Esophagus (tissue), 2 donors: Measurements from ENCODE around the gene TCEA3. TPM values are rescaled to one million over a fixed set of nuclear protein-coding genes. Genes with fewer than 3 reads are reported as not detected.
A peak's percentile ranks its signal among the peaks of the same experiment; 100 is the strongest.
"Not testable (repeated sequence)": the region's sequence is repeated elsewhere in the genome, so short reads cannot be mapped to it uniquely, and the experiment has no call there.

Experiments
- H3K27ac ChIP-seq, 2 donors: one replicate each; pipeline ENCODE4 v1.5.1; 2013; ENCODE audit warnings: low read depth in 2 of 2, mild to moderate bottlenecking in 2 of 2, inconsistent platforms in 1 of 2, low read length in 1 of 2, moderate library complexity in 1 of 2
- H3K27me3 ChIP-seq, 2 donors: one replicate each; pipeline ENCODE4 v1.6.1; 2013; ENCODE audit warnings: low read length in 2 of 2, control low read depth in 1 of 2, mild to moderate bottlenecking in 1 of 2; ENCODE audit not compliant: insufficient read depth in 2 of 2, control insufficient read depth in 1 of 2
- H3K36me3 ChIP-seq, 2 donors: one replicate each; pipeline ENCODE4 v1.6.1; 2013; ENCODE audit warnings: low read length in 1 of 2; ENCODE audit not compliant: control insufficient read depth in 2 of 2, insufficient read depth in 2 of 2
- H3K4me1 ChIP-seq, 2 donors: one replicate each; pipeline ENCODE4 v1.6.1; 2013; ENCODE audit warnings: low read length in 1 of 2; ENCODE audit not compliant: control insufficient read depth in 2 of 2, insufficient read depth in 2 of 2
- H3K4me3 ChIP-seq, 2 donors: one replicate each; pipeline ENCODE4 v1.5.1; 2013; ENCODE audit warnings: low read length in 2 of 2, mild to moderate bottlenecking in 2 of 2, low read depth in 1 of 2, moderate library complexity in 1 of 2
- H3K9me3 ChIP-seq, 2 donors: one replicate each; pipeline ENCODE4 v1.6.1; 2013; ENCODE audit warnings: mild to moderate bottlenecking in 2 of 2, low read depth in 1 of 2, low read length in 1 of 2, moderate library complexity in 1 of 2; ENCODE audit not compliant: control insufficient read depth in 2 of 2, insufficient read depth in 1 of 2
- WGBS, 2 donors: extraction: QIAGEN DNeasy Blood & Tissue Kit; methylation state at CpG; one replicate each; pipeline ENCODE4 v1.1.7; 2013; 5-methylcytosine and 5-hydroxymethylcytosine counted together
- polyA plus RNA-seq, 2 donors: library from polyadenylated mRNA; stranded (reverse); fragments of 200-250 nt; gene quantifications; one replicate each; pipeline ENCODE4 v1.2.3, GENCODE V29; 2013
- donor health status: healthy with polysubstance abuse.
- donor health status: Bipolar disorder and iron deficiency.

The TCEA3 gene
- polyA plus RNA-seq, 2 donors, result 22.0 to 37.7 TPM

- no peak overlapping the region for H3K27ac ChIP-seq
- H3K9me3 ChIP-seq, result no peaks in the 10 kb centered on the region
- WGBS, 2 donors, result 78 to 79% methylated on average over 9 of the region's 9 CpGs
These were observed 34.7 kb downstream of the TCEA3 start for GRCh38 chr1:23389837-23390321.

GRCh38 chr1:23387494-23387893 lies 37.1 kb downstream of the TCEA3 start:
- Histone ChIP-seq H3K27ac (no peak overlapping the region), H3K4me3 (no peak overlapping the region), H3K9me3 (no peaks in the 10 kb centered on the region), H3K36me3 (peaks cover 0 to 3% of the 10 kb centered on the region in 2 donors), H3K27me3 (no peaks in the 10 kb centered on the region), H3K4me1 (peaks cover 0 to 17% of the 10 kb centered on the region in 2 donors)
- WGBS, 2 donors, result 81 to 84% methylated on average over 8 of the region's 8 CpGs

More at GRCh38 chr1:23389837-23390321, 34.7 kb downstream of the TCEA3 start:
- peaks cover 0 to 6% of the 10 kb centered on the region in 2 donors for H3K4me1 ChIP-seq
- H3K4me3 ChIP-seq, result no peak overlapping the region
- no peaks in the 10 kb centered on the region for H3K27me3 ChIP-seq
- H3K36me3 ChIP-seq, result peaks cover 0 to 3% of the 10 kb centered on the region in 2 donors

GRCh38 chr1:23385119-23385621 lies 39.4 kb downstream of the TCEA3 start:
- no peaks in the 10 kb centered on the region for H3K9me3 ChIP-seq
- 53 to 74% methylated on average over 14 of the region's 14 CpGs for WGBS, 2 donors
- peaks cover 0 to 14% of the 10 kb centered on the region in 2 donors for H3K4me1 ChIP-seq
- peaks cover 0 to 3% of the 10 kb centered on the region in 2 donors for H3K36me3 ChIP-seq
- no peak overlapping the region for H3K4me3 ChIP-seq
- H3K27ac ChIP-seq, result peak overlapping the region in 1 of 2 donors; percentile 26
- H3K27me3 ChIP-seq, result no peaks in the 10 kb centered on the region

GRCh38 chr1:23384312-23385058 lies 40.1 kb downstream of the TCEA3 start:
- H3K36me3 ChIP-seq, result peaks cover 0 to 3% of the 10 kb centered on the region in 2 donors
- H3K4me3 ChIP-seq, result no peak overlapping the region
- H3K4me1 ChIP-seq, result peaks cover 0 to 14% of the 10 kb centered on the region in 2 donors
- WGBS, 2 donors, result 73 to 78% methylated on average over 9 to 11 of the region's 11 CpGs
- no peaks in the 10 kb centered on the region for H3K27me3 ChIP-seq
- H3K27ac ChIP-seq, result peak overlapping the region in 1 of 2 donors; percentile 72
- no peaks in the 10 kb centered on the region for H3K9me3 ChIP-seq

GRCh38 chr1:23383577-23384311 lies 40.8 kb downstream of the TCEA3 start:
- peak overlapping the region; percentile 23 to 72 for H3K27ac ChIP-seq
- peaks cover 0 to 14% of the 10 kb centered on the region in 2 donors for H3K4me1 ChIP-seq
- H3K9me3 ChIP-seq, result no peaks in the 10 kb centered on the region
- 49 to 55% methylated on average over 8 of the region's 8 CpGs for WGBS, 2 donors
- H3K4me3 ChIP-seq, result no peak overlapping the region
- H3K36me3 ChIP-seq, result peaks cover 0 to 3% of the 10 kb centered on the region in 2 donors
- no peaks in the 10 kb centered on the region for H3K27me3 ChIP-seq

GRCh38 chr1:23381233-23381885 lies 43.2 kb downstream of the TCEA3 start:
- Histone ChIP-seq H3K27ac (no peak overlapping the region), H3K36me3 (peaks cover 0 to 3% of the 10 kb centered on the region in 2 donors), H3K27me3 (no peaks in the 10 kb centered on the region), H3K4me3 (no peak overlapping the region), H3K9me3 (no peaks in the 10 kb centered on the region), H3K4me1 (peaks cover 0 to 18% of the 10 kb centered on the region in 2 donors)
- 79 to 83% methylated on average over 5 of the region's 5 CpGs for WGBS, 2 donors

- H3K4me3 ChIP-seq, result no peak overlapping the region
- no peaks in the 10 kb centered on the region for H3K27me3 ChIP-seq
- 59 to 61% methylated on average over 5 of the region's 5 CpGs for WGBS, 2 donors
- H3K36me3 ChIP-seq, result peaks cover 0 to 3% of the 10 kb centered on the region in 2 donors
- H3K27ac ChIP-seq, result no peak overlapping the region
- no peaks in the 10 kb centered on the region for H3K9me3 ChIP-seq
- H3K4me1 ChIP-seq, result peaks cover 0 to 18% of the 10 kb centered on the region in 2 donors
These were observed 43.8 kb downstream of the TCEA3 start for GRCh38 chr1:23380719-23381118.

- H3K4me1 ChIP-seq, result peaks cover 0 to 18% of the 10 kb centered on the region in 2 donors
- WGBS, 2 donors, result 59 to 65% methylated on average over 4 of the region's 4 CpGs
- not testable (repeated sequence) for H3K27ac ChIP-seq, H3K27me3 ChIP-seq, H3K4me3 ChIP-seq, H3K9me3 ChIP-seq, H3K36me3 ChIP-seq
These were observed 44.3 kb downstream of the TCEA3 start for GRCh38 chr1:23380236-23380635.
